ENCODE results near the gene CCBE1. TPM values are rescaled to one million over a fixed set of nuclear protein-coding genes. Genes with fewer than 3 reads are reported as not detected.

Gene CCBE1
- total RNA-seq, 4 donors from 2014 or later = 0.18 to 2.8 (median 1.6) TPM

DNA sequence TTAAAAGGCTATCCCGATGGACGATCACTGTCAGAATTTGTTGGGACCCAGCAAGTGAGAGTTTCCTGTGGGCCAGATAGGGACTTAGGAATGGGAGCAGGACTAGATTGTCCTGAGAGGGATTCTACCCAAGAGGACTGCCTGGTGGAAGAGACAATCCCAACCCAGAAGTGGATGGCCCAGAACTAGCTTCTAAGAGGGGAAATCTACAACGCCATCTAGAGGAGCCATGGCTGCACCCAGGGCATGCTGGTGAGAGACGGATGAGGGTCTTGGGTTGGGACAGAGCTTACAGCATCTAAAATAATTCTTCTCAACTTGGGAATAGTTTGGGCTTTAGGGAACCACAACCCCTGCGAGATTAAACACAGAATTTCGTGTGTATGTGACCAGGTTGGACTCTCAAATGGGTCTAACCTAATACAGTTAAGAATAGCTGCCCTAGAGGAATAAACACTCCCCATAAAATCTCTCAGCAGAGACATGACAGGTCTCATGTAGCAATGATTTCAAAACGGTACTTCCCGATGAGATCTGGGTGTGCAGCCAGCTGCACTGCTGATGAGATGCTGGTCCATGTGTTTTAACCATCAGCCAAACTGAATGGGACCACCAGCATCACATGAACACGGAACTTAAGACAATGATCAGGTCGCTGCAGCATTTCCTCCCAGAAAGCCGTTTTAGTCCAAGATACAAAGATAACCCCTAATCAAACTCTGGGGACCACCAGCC, 50.8 kb downstream of the CCBE1 start:
- DNase-seq = no peak
- Histone ChIP-seq H3K36me3 (no peaks in the 10 kb centered on the region), H3K27me3 (no peaks in the 10 kb centered on the region), H3K4me1 (no peaks in the 10 kb centered on the region), H3K4me3 (no peak overlapping the region), H3K27ac (no peak overlapping the region), H3K9me3 (no peaks in the 10 kb centered on the region)
- TF ChIP-seq POLR2A (IDR thresholded peaks at IDR 0.05) = no peak
- TF ChIP-seq, protein P1, sequence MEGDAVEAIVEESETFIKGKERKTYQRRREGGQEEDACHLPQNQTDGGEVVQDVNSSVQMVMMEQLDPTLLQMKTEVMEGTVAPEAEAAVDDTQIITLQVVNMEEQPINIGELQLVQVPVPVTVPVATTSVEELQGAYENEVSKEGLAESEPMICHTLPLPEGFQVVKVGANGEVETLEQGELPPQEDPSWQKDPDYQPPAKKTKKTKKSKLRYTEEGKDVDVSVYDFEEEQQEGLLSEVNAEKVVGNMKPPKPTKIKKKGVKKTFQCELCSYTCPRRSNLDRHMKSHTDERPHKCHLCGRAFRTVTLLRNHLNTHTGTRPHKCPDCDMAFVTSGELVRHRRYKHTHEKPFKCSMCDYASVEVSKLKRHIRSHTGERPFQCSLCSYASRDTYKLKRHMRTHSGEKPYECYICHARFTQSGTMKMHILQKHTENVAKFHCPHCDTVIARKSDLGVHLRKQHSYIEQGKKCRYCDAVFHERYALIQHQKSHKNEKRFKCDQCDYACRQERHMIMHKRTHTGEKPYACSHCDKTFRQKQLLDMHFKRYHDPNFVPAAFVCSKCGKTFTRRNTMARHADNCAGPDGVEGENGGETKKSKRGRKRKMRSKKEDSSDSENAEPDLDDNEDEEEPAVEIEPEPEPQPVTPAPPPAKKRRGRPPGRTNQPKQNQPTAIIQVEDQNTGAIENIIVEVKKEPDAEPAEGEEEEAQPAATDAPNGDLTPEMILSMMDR (IDR thresholded peaks at IDR 0.05) = no peak

- DNase-seq = no peak
- TF ChIP-seq, protein P1 (IDR thresholded peaks at IDR 0.05) = no peak
- TF ChIP-seq POLR2A (IDR thresholded peaks at IDR 0.05) = no peak
- Histone ChIP-seq H3K4me3 (no peak overlapping the region), H3K9me3 (no peaks in the 10 kb centered on the region), H3K27me3 (no peaks in the 10 kb centered on the region), H3K36me3 (no peaks in the 10 kb centered on the region), H3K27ac (no peak overlapping the region), H3K4me1 (no peaks in the 10 kb centered on the region)
Measured at GRCh38 chr18:59643740-59644139, 53.5 kb downstream of the CCBE1 start.

GRCh38 chr18:59640721-59641120, 56.5 kb downstream of the CCBE1 start:
- DNase-seq = no peak
- Histone ChIP-seq H3K27ac (no peak overlapping the region), H3K36me3 (no peaks in the 10 kb centered on the region), H3K4me3 (no peak overlapping the region), H3K27me3 (no peaks in the 10 kb centered on the region), H3K9me3 (no peaks in the 10 kb centered on the region), H3K4me1 (no peaks in the 10 kb centered on the region)
- TF ChIP-seq, protein P1 (IDR thresholded peaks at IDR 0.05) = no peak
- TF ChIP-seq POLR2A (IDR thresholded peaks at IDR 0.05) = no peak

DNA sequence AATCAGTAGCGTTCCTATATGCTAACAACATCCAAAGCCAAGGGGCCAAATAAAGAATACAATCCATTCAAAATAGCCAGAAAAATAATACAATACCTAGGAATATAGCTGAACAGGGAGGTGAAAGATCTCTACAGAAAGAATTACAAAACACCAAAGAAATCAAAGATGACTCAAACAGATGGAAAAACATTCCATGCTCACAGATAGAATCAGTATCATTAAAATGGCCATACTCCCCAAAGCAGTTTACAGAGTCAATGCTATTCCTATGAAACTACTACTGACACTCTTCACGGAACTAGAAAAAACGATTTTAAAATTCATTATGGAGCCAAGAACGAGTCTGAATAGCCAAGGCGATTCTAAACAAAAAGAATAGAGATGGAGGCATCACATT, 57.4 kb downstream of the CCBE1 start:
- no peaks in the 10 kb centered on the region for H3K9me3 ChIP-seq
- H3K36me3 ChIP-seq = no peaks in the 10 kb centered on the region
- DNase-seq = no peak
- H3K27ac ChIP-seq = no peak overlapping the region
- H3K4me1 ChIP-seq = no peaks in the 10 kb centered on the region
- TF ChIP-seq, protein P1 (IDR thresholded peaks at IDR 0.05) = no peak
- TF ChIP-seq POLR2A (IDR thresholded peaks at IDR 0.05) = no peak
- no peak overlapping the region for H3K4me3 ChIP-seq
- H3K27me3 ChIP-seq = no peaks in the 10 kb centered on the region

DNA sequence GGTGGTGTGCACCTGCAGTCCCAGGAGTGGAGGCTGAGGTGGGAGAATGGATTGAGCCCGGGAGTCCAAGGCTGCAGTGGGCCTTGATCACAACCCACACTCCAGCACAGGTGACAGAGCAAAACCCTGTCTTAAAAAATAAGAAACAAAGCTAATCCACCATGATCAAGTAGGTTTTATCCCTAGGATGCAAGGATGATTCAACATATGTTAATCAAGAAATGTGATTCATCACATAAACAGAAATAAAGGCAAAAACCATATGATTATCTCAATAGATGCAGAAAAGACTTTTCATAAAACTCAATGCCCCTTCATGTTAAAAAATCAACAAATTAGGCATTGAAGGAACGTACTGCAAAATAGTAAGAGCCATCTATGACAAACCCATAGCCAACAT, 58.1 kb downstream of the CCBE1 start:
- Histone ChIP-seq H3K4me1 (no peaks in the 10 kb centered on the region), H3K27me3 (no peaks in the 10 kb centered on the region), H3K4me3 (no peak overlapping the region), H3K9me3 (no peaks in the 10 kb centered on the region), H3K27ac (no peak overlapping the region), H3K36me3 (no peaks in the 10 kb centered on the region)
- DNase-seq = no peak
- TF ChIP-seq, protein P1 (IDR thresholded peaks at IDR 0.05) = no peak
